Measurements from ENCODE around the gene C6orf15.
"Not testable (repeated sequence)": the region's sequence is repeated elsewhere in the genome, so short reads cannot be mapped to it uniquely, and the experiment has no call there.

Gene C6orf15

DNA sequence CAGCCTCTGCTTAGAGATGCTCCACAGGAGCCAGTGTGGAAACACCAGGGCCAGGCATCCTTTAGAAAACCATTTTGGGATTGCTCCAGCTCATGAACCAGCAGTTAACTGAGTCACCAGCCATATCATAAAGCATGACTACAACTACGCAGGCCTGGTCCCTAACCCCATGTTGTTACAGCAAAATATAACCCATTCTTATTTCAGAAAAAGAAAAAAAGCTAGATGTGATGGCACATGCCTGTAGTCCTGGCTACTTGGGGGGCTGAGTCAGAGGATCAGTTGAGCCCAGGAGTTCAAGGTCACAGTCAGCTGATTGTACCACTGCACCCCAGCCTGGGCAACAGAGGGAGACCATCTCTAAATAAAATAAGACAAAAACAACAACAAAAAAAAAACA lies 36.8 kb downstream of the C6orf15 start:
- H3K9me3 ChIP-seq: no peaks in the 10 kb centered on the region
- H3K27ac ChIP-seq: no peak overlapping the region
- no peak overlapping the region for H3K4me2 ChIP-seq
- no peak overlapping the region for H3K9ac ChIP-seq
- TF ChIP-seq Cebpa-rat (IDR thresholded peaks at IDR 0.05): no peak
- no peaks in the 10 kb centered on the region for H3K36me3 ChIP-seq
- peaks cover 19% of the 10 kb centered on the region for H3K4me1 ChIP-seq
- no peaks in the 10 kb centered on the region for H3K27me3 ChIP-seq
- H4K20me1 ChIP-seq: no peaks in the 10 kb centered on the region
- H3K4me3 ChIP-seq: no peak overlapping the region

- Histone ChIP-seq H3K9ac (no peak overlapping the region), H3K4me3 (no peak overlapping the region), H3K9me3 (no peaks in the 10 kb centered on the region), H3K36me3 (no peaks in the 10 kb centered on the region), H3K27ac (no peak overlapping the region), H3K4me1 (peaks cover 11% of the 10 kb centered on the region), H3K27me3 (no peaks in the 10 kb centered on the region), H4K20me1 (no peaks in the 10 kb centered on the region), H3K4me2 (no peak overlapping the region)
- no peak for TF ChIP-seq Cebpa-rat (IDR thresholded peaks at IDR 0.05)
Observed at GRCh38 chr6:31074401-31074800, 38.0 kb downstream of the C6orf15 start.

- H3K36me3 ChIP-seq: 0 out of 2 replicates have a peak, but pooled peaks cover under 1% of the 10 kb centered on the region
- H3K4me1 ChIP-seq: no peaks in the 10 kb centered on the region
- no peak overlapping the region for H3K9ac ChIP-seq
- no peak overlapping the region for H3K4me3 ChIP-seq
- H3K27ac ChIP-seq: no peak overlapping the region
- H3K27me3 ChIP-seq: no peaks in the 10 kb centered on the region
- no peak for TF ChIP-seq Cebpa-rat (IDR thresholded peaks at IDR 0.05)
- H3K4me2 ChIP-seq: no peak overlapping the region
- no peaks in the 10 kb centered on the region for H4K20me1 ChIP-seq
- no peaks in the 10 kb centered on the region for H3K9me3 ChIP-seq
Observed at GRCh38 chr6:31070711-31071197, 41.6 kb downstream of the C6orf15 start.

DNA sequence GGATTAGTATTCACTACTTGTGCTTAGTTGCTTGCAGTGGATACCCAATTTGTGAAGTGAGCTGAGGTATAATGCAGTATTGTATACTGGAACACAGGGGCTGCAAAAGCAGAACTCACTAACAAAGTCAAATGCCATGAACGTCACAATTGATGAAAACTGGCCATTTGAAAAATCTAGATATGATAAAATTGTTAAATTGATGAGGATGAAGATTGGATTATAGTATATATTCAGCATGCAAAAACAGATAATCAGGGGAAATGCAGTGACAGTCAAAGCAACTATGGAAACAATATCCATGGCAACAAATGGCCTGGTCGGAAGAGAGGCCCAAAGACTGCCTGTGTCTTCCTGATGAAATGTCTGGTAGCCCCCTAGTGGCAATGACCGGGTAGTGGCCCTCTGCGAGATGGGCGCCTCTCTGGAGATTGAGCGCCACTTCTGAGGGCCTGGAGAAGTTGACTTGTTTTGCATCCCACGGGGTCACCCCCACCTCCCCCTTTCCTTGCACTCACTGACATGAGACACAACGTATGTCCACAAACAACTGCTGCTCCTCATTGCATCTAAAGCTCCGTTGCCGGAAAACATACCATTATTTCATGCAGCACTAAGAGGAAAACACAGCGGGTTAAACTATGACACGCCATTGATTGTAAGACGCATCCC lies 43.6 kb downstream of the C6orf15 start:
- no peaks in the 10 kb centered on the region for H3K27me3 ChIP-seq
- no peak for TF ChIP-seq Cebpa-rat (IDR thresholded peaks at IDR 0.05)
- no peak overlapping the region for H3K4me2 ChIP-seq

GRCh38 chr6:31067891-31068668 lies 44.3 kb downstream of the C6orf15 start:
- not testable (repeated sequence) for H3K27ac ChIP-seq

More for the DNA sequence above, 43.6 kb downstream of the C6orf15 start:
- Histone ChIP-seq H3K4me1 (no peaks in the 10 kb centered on the region), H3K9me3 (no peaks in the 10 kb centered on the region), H3K27ac (no peak overlapping the region), H3K36me3 (0 out of 2 replicates have a peak, but pooled peaks cover 8% of the 10 kb centered on the region), H3K4me3 (no peak overlapping the region), H4K20me1 (no peaks in the 10 kb centered on the region), H3K9ac (no peak overlapping the region)

GRCh38 chr6:31067028-31067427 lies 45.3 kb downstream of the C6orf15 start:
- H4K20me1 ChIP-seq, H3K9me3 ChIP-seq, H3K9ac ChIP-seq, H3K36me3 ChIP-seq, H3K4me2 ChIP-seq, H3K4me3 ChIP-seq, H3K4me1 ChIP-seq, H3K27ac ChIP-seq, H3K27me3 ChIP-seq: not testable (repeated sequence)

More at GRCh38 chr6:31067891-31068668, 44.3 kb downstream of the C6orf15 start:
- H3K4me2 ChIP-seq, H3K27me3 ChIP-seq, H3K4me1 ChIP-seq, H3K36me3 ChIP-seq, H3K9ac ChIP-seq, H4K20me1 ChIP-seq, H3K4me3 ChIP-seq, H3K9me3 ChIP-seq: not testable (repeated sequence)

GRCh38 chr6:31065556-31065955 lies 46.8 kb downstream of the C6orf15 start:
- Histone ChIP-seq H3K4me1 (no peaks in the 10 kb centered on the region), H3K27ac (no peak overlapping the region), H3K9me3 (no peaks in the 10 kb centered on the region), H3K36me3 (0 out of 2 replicates have a peak, but pooled peaks cover 10% of the 10 kb centered on the region), H4K20me1 (no peaks in the 10 kb centered on the region), H3K4me3 (no peak overlapping the region), H3K9ac (no peak overlapping the region), H3K27me3 (no peaks in the 10 kb centered on the region), H3K4me2 (no peak overlapping the region)
- TF ChIP-seq Cebpa-rat (IDR thresholded peaks at IDR 0.05): no peak

DNA sequence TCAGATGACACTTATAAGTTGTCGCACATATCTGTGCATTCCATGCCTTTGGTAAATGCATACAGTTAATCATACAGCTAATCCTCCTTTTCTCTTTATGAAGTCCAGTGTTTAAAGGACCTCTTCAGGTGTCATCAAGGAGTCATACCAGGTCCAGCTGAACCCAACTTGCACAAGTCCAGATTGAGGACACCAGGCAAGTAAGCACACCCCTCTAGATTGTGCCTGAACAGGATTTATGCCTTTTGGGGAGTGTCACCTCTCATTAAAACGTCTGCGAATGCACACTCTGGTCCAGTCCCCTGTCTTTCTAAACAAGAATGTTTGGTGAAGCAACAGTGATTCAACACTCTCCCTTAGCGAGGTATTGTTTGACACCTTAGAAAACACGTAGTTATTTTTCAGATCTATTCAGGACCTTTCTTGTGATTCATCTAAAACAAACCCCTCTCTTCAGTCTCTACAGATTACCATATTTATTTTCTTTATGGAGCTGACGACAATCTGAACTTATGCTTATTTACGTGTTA lies 48.4 kb downstream of the C6orf15 start:
- no peak for TF ChIP-seq Cebpa-rat (IDR thresholded peaks at IDR 0.05)
- Histone ChIP-seq H3K4me2 (no peak overlapping the region), H3K27ac (no peak overlapping the region), H3K27me3 (no peaks in the 10 kb centered on the region), H3K4me3 (no peak overlapping the region), H4K20me1 (no peaks in the 10 kb centered on the region), H3K9ac (no peak overlapping the region), H3K4me1 (no peaks in the 10 kb centered on the region), H3K9me3 (no peaks in the 10 kb centered on the region), H3K36me3 (peaks cover 23% of the 10 kb centered on the region)

All from BLaER1 (cell line).